Measurements from ENCODE around the gene EPS8.

GRCh38 chr12:15756822-15757221 lies 32.4 kb downstream of the EPS8 start:
- TF ChIP-seq CTCF (IDR thresholded peaks at IDR 0.05; ENCODE audit: borderline replicate concordance, extremely low read depth, low read length, poor library complexity, severe bottlenecking), result no peak
- TF ChIP-seq EZH2 (IDR thresholded peaks at IDR 0.05; ENCODE audit: borderline replicate concordance, low read depth, low read length, severe bottlenecking), result no peak

Measured in DND-41 (cell line).